GM12878 (cell line): ENCODE data around the gene TIFAB. TPM values are rescaled to one million over a fixed set of nuclear protein-coding genes. Genes with fewer than 3 reads are reported as not detected.

Experiments
- ATAC-seq: fragments of 200-7000 bp; cut with Tn5 transposase; 3 replicates; pipeline ENCODE4 v1.9.1; 2020; ENCODE audit warnings: mild to moderate bottlenecking, moderate library complexity
- BruUV-seq: library from RNA; stranded (reverse); fragments of 400-500 nt; replicated peaks from 2 replicates; lab custom pipeline; 2021; lab: Mats Ljungman, UMichigan
- CTCF ChIA-PET: fragments of 300-600 bp; sonication (Branson Sonifier 250); formaldehyde crosslinking; extraction: SDS; loops from one replicate; lab custom pipeline; 2021; ENCODE audit warnings: inconsistent platforms; lab: Yijun Ruan, JAX
- POLR2A ChIA-PET: fragments of 350-600 bp; formaldehyde crosslinking; extraction: SDS; loops from one replicate; lab custom pipeline; 2021; ENCODE audit warnings: inconsistent platforms; lab: Charles Lee
- RAD21 ChIA-PET: fragments of 300-600 bp; sonication (Branson Sonifier 250); formaldehyde crosslinking; loops from one replicate; lab custom pipeline; 2023; ENCODE audit warnings: antibody characterized with exemption; ENCODE audit not compliant: unreplicated experiment; lab: Charles Lee
- SMC1A ChIA-PET: fragments of 300-600 bp; sonication (Branson Sonifier 250); formaldehyde crosslinking; loops from one replicate; lab custom pipeline; 2023; ENCODE audit not compliant: unreplicated experiment, uncharacterized antibody; lab: Charles Lee
- DNase-seq: peaks from one replicate; pipeline ENCODE4 v3.0.0-alpha.2; 2011; ENCODE audit warnings: low read depth, low spot score
- FAIRE-seq: peaks from 3 replicates; lab custom pipeline; 2011; peaks lifted over from hg19 to GRCh38; lab: Jason Lieb, UNC
- H2AFZ ChIP-seq: 2 replicates; pipeline ENCODE4 v1.6.0; 2011; ENCODE audit warnings: low read depth, low read length, control low read depth; ENCODE audit not compliant: control insufficient read depth
- H3K27ac ChIP-seq: 2 replicates; pipeline ENCODE4 v1.5.1; 2011; ENCODE audit warnings: control low read depth; ENCODE audit not compliant: control insufficient read depth, insufficient read depth
- H3K27me3 ChIP-seq, 2 experiments: replicated peaks in 1 of 2; 2 replicates each; pipeline versions ENCODE4 v1.6.0 to v1.6.1; 2011; ENCODE audit warnings: low read length in 1 of 2; ENCODE audit not compliant: control insufficient read depth in 2 of 2, insufficient read depth in 2 of 2
- H3K36me3 ChIP-seq, 2 experiments: 2 replicates each; pipeline ENCODE4 v1.5.1; 2011; ENCODE audit warnings: low read length in 1 of 2; ENCODE audit not compliant: control insufficient read depth in 2 of 2, insufficient read depth in 2 of 2
- H3K4me1 ChIP-seq: 2 replicates; pipeline ENCODE4 v1.6.1; 2011; ENCODE audit warnings: mild to moderate bottlenecking, low read length, moderate library complexity, mixed read lengths; ENCODE audit not compliant: control insufficient read depth, insufficient read depth
- H3K4me2 ChIP-seq: 2 replicates; pipeline ENCODE4 v1.6.0; 2011; ENCODE audit warnings: control low read depth; ENCODE audit not compliant: control insufficient read depth, insufficient read depth
- H3K4me3 ChIP-seq: fragments of 200-600 bp; sonication (generic); 2 replicates; pipeline ENCODE4 v1.5.1; 2016
- H3K79me2 ChIP-seq: 2 replicates; pipeline ENCODE4 v1.6.0; 2011; ENCODE audit warnings: low read length; ENCODE audit not compliant: control insufficient read depth, insufficient read depth
- H3K9ac ChIP-seq: 2 replicates; pipeline ENCODE4 v1.8.0; 2011; ENCODE audit warnings: low read length, control low read depth, mixed read lengths; ENCODE audit not compliant: control insufficient read depth, insufficient read depth
- H3K9me3 ChIP-seq: replicated peaks from 3 replicates; pipeline ENCODE4 v1.5.1; 2011; ENCODE audit warnings: mild to moderate bottlenecking, low read length; ENCODE audit not compliant: control insufficient read depth, insufficient read depth
- H4K20me1 ChIP-seq: 2 replicates; pipeline ENCODE4 v1.6.0; 2011; ENCODE audit not compliant: control insufficient read depth, insufficient read depth
- CREB1 ChIP-seq: IDR thresholded peaks from 2 replicates; pipeline ENCODE4 v1.6.1; 2012; ENCODE audit warnings: low read depth, mild to moderate bottlenecking, inconsistent platforms
- JUNB ChIP-seq: IDR thresholded peaks from 2 replicates; pipeline ENCODE4 v1.6.1; 2016; ENCODE audit warnings: antibody characterized with exemption, mild to moderate bottlenecking
- KLF5 ChIP-seq: fragments of 450-650 bp; IDR thresholded peaks from 2 replicates; pipeline ENCODE4 v1.6.1; 2014; ENCODE audit warnings: mild to moderate bottlenecking; ENCODE audit not compliant: partially characterized antibody
- LARP7 ChIP-seq: fragments of 450-650 bp; IDR thresholded peaks from 2 replicates; pipeline ENCODE4 v1.6.1; 2017; ENCODE audit warnings: mild to moderate bottlenecking
- MEF2A ChIP-seq: IDR thresholded peaks from 2 replicates; pipeline ENCODE4 v1.6.1; 2011; ENCODE audit warnings: low read depth, mild to moderate bottlenecking, low read length, moderate library complexity; ENCODE audit not compliant: insufficient read depth
- MTA2 ChIP-seq: fragments of 450-650 bp; IDR thresholded peaks from 2 replicates; pipeline ENCODE4 v1.6.1; 2016; ENCODE audit warnings: low read depth, mild to moderate bottlenecking, moderate library complexity
- SIX5 ChIP-seq: IDR thresholded peaks from 2 replicates; pipeline ENCODE4 v1.6.1; 2011; ENCODE audit warnings: mild to moderate bottlenecking, low read depth, low read length, moderate library complexity; ENCODE audit not compliant: severe bottlenecking
- ZSCAN29 ChIP-seq: fragments of 450-650 bp; IDR thresholded peaks from 2 replicates; pipeline ENCODE4 v1.6.1; 2017; ENCODE audit warnings: mild to moderate bottlenecking, moderate library complexity
- WGBS: methylation state at CpG from one replicate; pipeline ENCODE4 v1.1.6; 2016; ENCODE audit warnings: low lambda C conversion rate; ENCODE audit not compliant: insufficient replicate concordance, insufficient coverage; ENCODE audit errors: missing lambda C conversion rate; 5-methylcytosine and 5-hydroxymethylcytosine counted together
- in situ Hi-C: fragments of 300-500 bp; cut with MboI; formaldehyde crosslinking; loops from 9 replicates; pipeline ENCODE4 v1.14.3; 2018; ENCODE audit warnings: mixed read lengths
- intact Hi-C: fragments of 100-400 bp; cut with micrococcal nuclease; formaldehyde crosslinking; loops from one replicate; pipeline ENCODE4 v1.14.2; 2022; ENCODE audit not compliant: unreplicated experiment
- polyA plus RNA-seq, 11 experiments: library from polyadenylated mRNA; depleted of rRNA in 4 of 11; unstranded in 6 of 11; stranded (reverse) in 5 of 11; fragments of >200 nt; fragmentation: Nextera tagmentation in 4 of 11; fragmentation: Illumina TruSeq in 1 of 11; extraction: Ambion mirVana in 4 of 11; extraction: Trizol in 1 of 11; gene quantifications; 1 replicate in 1 of 11; 2 replicates in 10 of 11; pipeline versions ENCODE4 v1.2.1 to v1.2.3, GENCODE V29; 2011 to 2016; ENCODE audit warnings: inconsistent platforms in 2 of 11, missing spikeins in 2 of 11, low read depth in 1 of 11
- total RNA-seq, 4 experiments: library from RNA; depleted of rRNA in 3 of 4; stranded (reverse); fragments of >200 nt in 3 of 4; fragmentation: Illumina TruSeq in 1 of 4; extraction: Trizol in 1 of 4; gene quantifications; 2 replicates each; pipeline versions ENCODE4 v1.2.1 to v1.2.3, GENCODE V29; 2013 to 2021
- TF ChIP-seq, protein P1 (sequence below): IDR thresholded peaks from 2 replicates; pipeline ENCODE4 v1.6.1; 2011; ENCODE audit warnings: borderline replicate concordance, low read depth, mild to moderate bottlenecking, moderate library complexity, low read length; ENCODE audit not compliant: insufficient read depth, poor library complexity, severe bottlenecking

TIFAB gene
- total and polyA plus RNA-seq, 10 of the 15 experiments (the other 5 are each of a cell fraction or from before 2014, with no cell fraction given) = not detected

DNA sequence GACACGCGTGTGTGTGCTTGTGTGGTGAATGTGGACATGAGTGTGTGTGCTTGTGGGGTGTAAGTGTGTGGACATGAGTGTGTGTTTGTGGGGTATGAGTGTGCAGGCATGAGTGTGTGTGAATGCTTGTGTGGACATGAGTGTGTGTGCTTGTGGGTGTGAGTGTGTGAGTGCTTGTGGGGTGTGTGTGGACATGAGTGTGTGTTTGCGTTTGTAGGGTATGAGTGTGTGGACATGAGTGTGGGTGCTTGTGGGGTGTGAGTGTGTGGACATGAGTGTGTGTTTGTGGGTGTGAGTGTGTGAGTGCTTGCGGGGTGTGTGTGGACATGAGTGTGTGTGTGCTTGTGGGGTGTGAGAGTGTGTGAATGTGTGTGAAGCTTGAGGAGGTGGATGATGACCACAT is 29.8 kb upstream of the TIFAB start:
- no peak for ATAC-seq
- peaks cover 0 to 1% of the 10 kb centered on the region in 2 experiments; a peak in 3 of 4 replicates for H3K27me3 ChIP-seq
- H3K9me3 ChIP-seq = no peaks in the 10 kb centered on the region
- H3K4me1 ChIP-seq = no peaks in the 10 kb centered on the region
- SMC1A ChIA-PET = interaction anchor here (1.0 kb wide), 1 partner anchor 17 kb away, joined by 3 read pairs; no protein-coding TSS in a partner anchor
- no peaks in the 10 kb centered on the region for H3K36me3 ChIP-seq
- POLR2A ChIA-PET = no interaction called here
- no peak overlapping the region for H3K9ac ChIP-seq
- no peaks in the 10 kb centered on the region for H4K20me1 ChIP-seq
- H3K27ac ChIP-seq = no peak overlapping the region
- WGBS = 23% methylated on average over 4 of the region's 4 CpGs
- RAD21 ChIA-PET = no interaction called here
- TF ChIP-seq, protein P1, sequence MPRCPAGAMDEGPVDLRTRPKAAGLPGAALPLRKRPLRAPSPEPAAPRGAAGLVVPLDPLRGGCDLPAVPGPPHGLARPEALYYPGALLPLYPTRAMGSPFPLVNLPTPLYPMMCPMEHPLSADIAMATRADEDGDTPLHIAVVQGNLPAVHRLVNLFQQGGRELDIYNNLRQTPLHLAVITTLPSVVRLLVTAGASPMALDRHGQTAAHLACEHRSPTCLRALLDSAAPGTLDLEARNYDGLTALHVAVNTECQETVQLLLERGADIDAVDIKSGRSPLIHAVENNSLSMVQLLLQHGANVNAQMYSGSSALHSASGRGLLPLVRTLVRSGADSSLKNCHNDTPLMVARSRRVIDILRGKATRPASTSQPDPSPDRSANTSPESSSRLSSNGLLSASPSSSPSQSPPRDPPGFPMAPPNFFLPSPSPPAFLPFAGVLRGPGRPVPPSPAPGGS = peak; percentile 11
- TF ChIP-seq MEF2A = no peak
- H3K4me3 ChIP-seq = no peak overlapping the region
- BruUV-seq = no TSS peak
- CTCF ChIA-PET = no interaction called here
- in situ Hi-C loops (no loop called here), intact Hi-C loops (no loop called here)
- no peak overlapping the region for H3K4me2 ChIP-seq
- DNase-seq = no peak
- H2AFZ ChIP-seq = no peak overlapping the region
- no peaks in the 10 kb centered on the region for H3K79me2 ChIP-seq
- no peak for FAIRE-seq

DNA sequence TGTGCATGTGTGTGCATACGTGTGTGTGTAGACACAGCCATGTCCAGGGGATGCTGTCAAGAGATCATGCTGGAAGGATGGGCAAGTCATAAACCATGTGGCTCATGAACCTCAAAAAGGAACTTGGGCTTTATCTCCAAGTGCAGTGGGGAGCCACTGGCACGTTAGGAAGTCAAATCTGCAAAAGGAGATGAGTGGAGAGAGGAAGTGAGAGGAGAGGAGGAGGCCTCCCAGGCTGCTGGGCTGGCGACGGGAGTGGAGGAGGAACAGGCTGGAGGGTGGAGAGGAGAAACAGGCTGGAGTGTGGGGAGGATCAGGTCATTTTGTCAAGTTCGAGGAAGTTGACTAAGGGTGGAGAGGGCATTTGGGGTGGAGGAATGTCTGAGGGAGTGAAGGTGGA is 29.2 kb upstream of the TIFAB start:
- H3K9me3 ChIP-seq = no peaks in the 10 kb centered on the region
- intact Hi-C loops = no loop called here
- H3K27me3 ChIP-seq = peaks cover 0 to 1% of the 10 kb centered on the region in 2 experiments; a peak in 3 of 4 replicates
- SMC1A ChIA-PET = no interaction called here
- POLR2A ChIA-PET = no interaction called here
- no peak overlapping the region for H2AFZ ChIP-seq
- TF ChIP-seq JUNB = no peak
- no peak for TF ChIP-seq CREB1
- TF ChIP-seq KLF5 = no peak
- no peak for TF ChIP-seq MTA2
- TF ChIP-seq ZSCAN29 = no peak
- no peak for TF ChIP-seq LARP7
- no peak for TF ChIP-seq SIX5
- no TSS peak for BruUV-seq
- H3K36me3 ChIP-seq = no peaks in the 10 kb centered on the region
- H3K4me2 ChIP-seq = no peak overlapping the region
- H3K9ac ChIP-seq = no peak overlapping the region
- RAD21 ChIA-PET = no interaction called here
- in situ Hi-C loops = no loop called here
- no peaks in the 10 kb centered on the region for H3K79me2 ChIP-seq
- H3K4me1 ChIP-seq = no peaks in the 10 kb centered on the region
- DNase-seq (no peak), ATAC-seq (no peak), FAIRE-seq (no peak)
- 11% methylated on average over 5 of the region's 5 CpGs for WGBS
- no peak overlapping the region for H3K27ac ChIP-seq
- no peak overlapping the region for H3K4me3 ChIP-seq
- H4K20me1 ChIP-seq = no peaks in the 10 kb centered on the region
- CTCF ChIA-PET = interaction anchor here (0.8 kb wide), 1 partner anchor 85 kb away, joined by 3 read pairs; no protein-coding TSS in a partner anchor
